ENCODE measurements around the gene CARHSP1.

CARHSP1 gene

DNA sequence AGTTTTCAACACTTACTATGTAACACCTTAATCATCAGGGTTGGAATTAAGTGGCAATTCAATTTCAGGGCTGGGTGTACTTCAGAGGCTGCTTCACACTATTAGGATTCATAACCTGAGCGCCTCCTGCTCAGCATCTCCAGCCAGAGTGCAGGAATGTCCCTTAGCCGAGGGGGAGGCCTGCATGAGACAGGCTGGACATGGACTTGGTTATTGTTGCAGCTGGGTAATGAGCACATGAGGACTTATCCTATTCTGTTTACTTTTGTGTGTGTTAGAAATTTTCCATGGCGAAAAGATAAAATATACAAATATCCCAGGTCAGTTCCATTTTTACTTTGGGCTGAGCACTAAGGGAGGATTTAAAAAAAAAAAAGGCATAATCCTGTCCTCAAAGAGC is 60.8 kb downstream of the CARHSP1 start:
- Histone ChIP-seq H3K27ac (ENCODE audit: extremely low read depth, low read depth, low read length) (no peak overlapping the region), H3K4me1 (ENCODE audit: control insufficient read depth, insufficient read depth, low read length) (no peaks in the 10 kb centered on the region), H3K36me3 (ENCODE audit: control insufficient read depth in 2 of 2, insufficient read depth in 1 of 2, low read length in 2 of 2) (peaks cover 37 to 93% of the 10 kb centered on the region in 2 experiments), H3K4me3 (ENCODE audit: low read depth, low read length) (no peak overlapping the region), H3K9me3 (ENCODE audit: control insufficient read depth, insufficient read depth, low read depth, low read length) (no peaks in the 10 kb centered on the region)
- ChIA-PET POLR2A (no interaction called here), CTCF (no interaction called here)
- TF ChIP-seq ZNF664 (tag by site-specific recombination; IDR thresholded peaks at IDR 0.05), result no peak
- no peak for TF ChIP-seq ZNF266 (tag by site-specific recombination; IDR thresholded peaks at IDR 0.05; ENCODE audit: low read depth)
- no peak for TF ChIP-seq RBAK (tag by site-specific recombination; IDR thresholded peaks at IDR 0.05)
- no peak for TF ChIP-seq SCRT2 (tag by site-specific recombination; IDR thresholded peaks at IDR 0.05)
- TF ChIP-seq ZNF148 (tag by site-specific recombination; IDR thresholded peaks at IDR 0.05; ENCODE audit: borderline replicate concordance), result no peak
- TF ChIP-seq, protein P1, sequence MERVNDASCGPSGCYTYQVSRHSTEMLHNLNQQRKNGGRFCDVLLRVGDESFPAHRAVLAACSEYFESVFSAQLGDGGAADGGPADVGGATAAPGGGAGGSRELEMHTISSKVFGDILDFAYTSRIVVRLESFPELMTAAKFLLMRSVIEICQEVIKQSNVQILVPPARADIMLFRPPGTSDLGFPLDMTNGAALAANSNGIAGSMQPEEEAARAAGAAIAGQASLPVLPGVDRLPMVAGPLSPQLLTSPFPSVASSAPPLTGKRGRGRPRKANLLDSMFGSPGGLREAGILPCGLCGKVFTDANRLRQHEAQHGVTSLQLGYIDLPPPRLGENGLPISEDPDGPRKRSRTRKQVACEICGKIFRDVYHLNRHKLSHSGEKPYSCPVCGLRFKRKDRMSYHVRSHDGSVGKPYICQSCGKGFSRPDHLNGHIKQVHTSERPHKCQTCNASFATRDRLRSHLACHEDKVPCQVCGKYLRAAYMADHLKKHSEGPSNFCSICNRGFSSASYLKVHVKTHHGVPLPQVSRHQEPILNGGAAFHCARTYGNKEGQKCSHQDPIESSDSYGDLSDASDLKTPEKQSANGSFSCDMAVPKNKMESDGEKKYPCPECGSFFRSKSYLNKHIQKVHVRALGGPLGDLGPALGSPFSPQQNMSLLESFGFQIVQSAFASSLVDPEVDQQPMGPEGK (tag by site-specific recombination; IDR thresholded peaks at IDR 0.05), result no peak
- no peak for TF ChIP-seq FEZF1 (tag by site-specific recombination; IDR thresholded peaks at IDR 0.05)
- TF ChIP-seq ZNF121 (tag by site-specific recombination; IDR thresholded peaks at IDR 0.05), result no peak
- TF ChIP-seq ZFP37 (tag by site-specific recombination; IDR thresholded peaks at IDR 0.05), result no peak
- TF ChIP-seq, protein P2, sequence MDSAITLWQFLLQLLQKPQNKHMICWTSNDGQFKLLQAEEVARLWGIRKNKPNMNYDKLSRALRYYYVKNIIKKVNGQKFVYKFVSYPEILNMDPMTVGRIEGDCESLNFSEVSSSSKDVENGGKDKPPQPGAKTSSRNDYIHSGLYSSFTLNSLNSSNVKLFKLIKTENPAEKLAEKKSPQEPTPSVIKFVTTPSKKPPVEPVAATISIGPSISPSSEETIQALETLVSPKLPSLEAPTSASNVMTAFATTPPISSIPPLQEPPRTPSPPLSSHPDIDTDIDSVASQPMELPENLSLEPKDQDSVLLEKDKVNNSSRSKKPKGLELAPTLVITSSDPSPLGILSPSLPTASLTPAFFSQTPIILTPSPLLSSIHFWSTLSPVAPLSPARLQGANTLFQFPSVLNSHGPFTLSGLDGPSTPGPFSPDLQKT (IDR thresholded peaks at IDR 0.05; ENCODE audit: borderline replicate concordance, low read depth, low read length), result no peak
- TF ChIP-seq SP3 (tag by site-specific recombination; IDR thresholded peaks at IDR 0.05), result no peak
- no peak for TF ChIP-seq ZNF624 (tag by site-specific recombination; IDR thresholded peaks at IDR 0.05)
- no peak for TF ChIP-seq SETDB1 (IDR thresholded peaks at IDR 0.05; ENCODE audit: insufficient read length, low read length)
- TF ChIP-seq ZNF335 (tag by site-specific recombination; conservative IDR thresholded peaks at IDR 0.05), result no peak
- TF ChIP-seq ZNF707 (tag by site-specific recombination; IDR thresholded peaks at IDR 0.05), result no peak
- no peak for TF ChIP-seq ZNF354C (tag by site-specific recombination; IDR thresholded peaks at IDR 0.05; ENCODE audit: borderline replicate concordance, low read depth)
- no peak for TF ChIP-seq ZBTB48 (tag by site-specific recombination; IDR thresholded peaks at IDR 0.05)
- TF ChIP-seq PRDM6 (tag by site-specific recombination; IDR thresholded peaks at IDR 0.05), result no peak

- Histone ChIP-seq H3K4me3 (ENCODE audit: low read depth, low read length) (no peak overlapping the region), H3K4me1 (ENCODE audit: control insufficient read depth, insufficient read depth, low read length) (no peaks in the 10 kb centered on the region), H3K9me3 (ENCODE audit: control insufficient read depth, insufficient read depth, low read depth, low read length) (no peaks in the 10 kb centered on the region), H3K27ac (ENCODE audit: extremely low read depth, low read depth, low read length) (no peak overlapping the region), H3K36me3 (ENCODE audit: control insufficient read depth in 2 of 2, insufficient read depth in 1 of 2, low read length in 2 of 2) (peaks cover 39 to 93% of the 10 kb centered on the region in 2 experiments)
- ChIA-PET POLR2A (no interaction called here), CTCF (no interaction called here)
- TF ChIP-seq ZBTB17 (tag by site-specific recombination; IDR thresholded peaks at IDR 0.05) (no peak), ZSCAN23 (tag by site-specific recombination; IDR thresholded peaks at IDR 0.05) (no peak), ZNF791 (tag by site-specific recombination; IDR thresholded peaks at IDR 0.05) (no peak), ZNF324 (tag by site-specific recombination; IDR thresholded peaks at IDR 0.05) (no peak), ZNF529 (tag by site-specific recombination; IDR thresholded peaks at IDR 0.05; ENCODE audit: insufficient replicate concordance) (no peak), REPIN1 (tag by site-specific recombination; IDR thresholded peaks at IDR 0.05; ENCODE audit: low read depth) (no peak), ZNF37A (tag by site-specific recombination; IDR thresholded peaks at IDR 0.05) (no peak), ZNF354C (tag by site-specific recombination; IDR thresholded peaks at IDR 0.05; ENCODE audit: borderline replicate concordance, low read depth) (no peak), ZNF596 (tag by site-specific recombination; IDR thresholded peaks at IDR 0.05) (no peak)
- TF ChIP-seq, protein P3, sequence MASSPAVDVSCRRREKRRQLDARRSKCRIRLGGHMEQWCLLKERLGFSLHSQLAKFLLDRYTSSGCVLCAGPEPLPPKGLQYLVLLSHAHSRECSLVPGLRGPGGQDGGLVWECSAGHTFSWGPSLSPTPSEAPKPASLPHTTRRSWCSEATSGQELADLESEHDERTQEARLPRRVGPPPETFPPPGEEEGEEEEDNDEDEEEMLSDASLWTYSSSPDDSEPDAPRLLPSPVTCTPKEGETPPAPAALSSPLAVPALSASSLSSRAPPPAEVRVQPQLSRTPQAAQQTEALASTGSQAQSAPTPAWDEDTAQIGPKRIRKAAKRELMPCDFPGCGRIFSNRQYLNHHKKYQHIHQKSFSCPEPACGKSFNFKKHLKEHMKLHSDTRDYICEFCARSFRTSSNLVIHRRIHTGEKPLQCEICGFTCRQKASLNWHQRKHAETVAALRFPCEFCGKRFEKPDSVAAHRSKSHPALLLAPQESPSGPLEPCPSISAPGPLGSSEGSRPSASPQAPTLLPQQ (tag by site-specific recombination; IDR thresholded peaks at IDR 0.05), result no peak
Observed at GRCh38 chr16:8807189-8807588, 61.6 kb downstream of the CARHSP1 start.
